H4 (cell line): ENCODE results near the gene RNFT2. TPM values are rescaled to one million over a fixed set of nuclear protein-coding genes. Genes with fewer than 3 reads are reported as not detected.
A peak's percentile ranks its signal among the peaks of the same experiment; 100 is the strongest.
"Not testable (repeated sequence)": the region's sequence is repeated elsewhere in the genome, so short reads cannot be mapped to it uniquely, and the experiment has no call there.

ENCODE experiments used
- DNase-seq: peaks from one replicate; pipeline ENCODE4 v3.0.0-alpha.2; 2015; ENCODE audit warnings: low spot score
- total RNA-seq: library from RNA; depleted of rRNA; stranded (reverse); fragments of >200 nt; shearing (Covaris generic); gene quantifications from 2 replicates; pipeline ENCODE4 v1.2.3, GENCODE V29; 2014

RNFT2 gene
- total RNA-seq, 1 experiment from 2014 or later, result 4.5 TPM

DNA sequence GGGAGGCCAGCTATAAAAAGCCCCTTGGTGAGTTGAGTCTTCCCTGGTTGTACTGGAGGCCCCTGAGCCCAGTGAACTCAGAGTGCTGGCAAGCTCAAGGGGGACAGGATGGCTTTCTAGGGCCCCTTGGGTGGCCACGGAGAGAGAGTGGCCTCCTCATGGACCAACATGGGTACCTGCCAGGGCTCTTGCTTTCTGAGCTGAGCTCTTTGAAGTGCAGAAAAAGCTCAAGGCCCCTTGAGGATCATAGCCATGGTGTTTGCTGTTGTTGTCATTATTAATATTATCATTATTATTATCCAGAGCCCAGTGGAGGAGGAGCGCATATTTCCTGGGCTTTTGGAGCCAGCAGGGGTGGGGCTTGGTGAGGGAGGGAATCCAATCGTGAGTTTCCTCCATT, 6.7 kb downstream of the RNFT2 start:
- DNase-seq, result no peak

- no peak for DNase-seq
These were observed 7.4 kb downstream of the RNFT2 start for GRCh38 chr12:116745554-116745953.

- no peak for DNase-seq
These were observed 11.8 kb downstream of the RNFT2 start for GRCh38 chr12:116749884-116750283.

DNA sequence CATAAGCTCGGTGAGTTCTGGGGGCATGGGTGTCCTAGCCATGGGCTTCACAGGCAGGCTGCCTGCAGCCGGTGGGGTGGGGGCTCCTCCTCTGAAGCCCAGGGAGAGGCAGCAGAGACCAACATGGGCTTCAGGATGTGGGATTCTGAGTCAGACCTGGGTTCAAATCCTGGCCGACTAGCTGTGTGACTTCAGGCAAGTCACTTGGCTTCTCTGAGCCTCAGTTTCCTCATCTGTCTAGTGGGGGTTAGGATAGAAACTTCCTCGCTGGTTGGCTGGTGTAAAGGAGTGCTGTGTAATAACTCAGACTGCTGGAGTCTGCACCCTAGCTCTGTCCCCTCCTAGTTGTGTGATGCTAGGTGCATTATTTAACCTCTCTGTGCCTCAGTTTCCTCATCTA, 12.2 kb downstream of the RNFT2 start:
- DNase-seq, result no peak

DNA sequence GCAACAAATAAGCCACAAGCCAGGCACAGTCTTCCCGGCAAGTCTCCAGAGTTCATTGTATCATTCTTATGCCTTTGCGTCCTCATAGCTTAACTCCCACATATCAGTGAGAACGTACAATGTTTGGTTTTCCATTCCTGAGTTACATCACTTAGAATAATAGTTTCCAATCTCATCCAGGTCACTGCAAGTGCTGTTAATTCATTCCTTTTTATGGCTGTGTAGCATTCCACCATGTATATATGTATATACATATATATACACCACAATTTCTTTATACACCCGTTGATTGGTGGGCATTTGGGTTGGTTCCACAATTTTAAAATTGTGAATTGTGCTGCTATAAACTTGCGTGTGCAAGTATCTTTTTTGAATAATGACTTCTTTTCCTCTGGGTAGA, 16.0 kb downstream of the RNFT2 start:
- DNase-seq, result not testable (repeated sequence)

GRCh38 chr12:116754783-116755182, 16.7 kb downstream of the RNFT2 start:
- not testable (repeated sequence) for DNase-seq

DNA sequence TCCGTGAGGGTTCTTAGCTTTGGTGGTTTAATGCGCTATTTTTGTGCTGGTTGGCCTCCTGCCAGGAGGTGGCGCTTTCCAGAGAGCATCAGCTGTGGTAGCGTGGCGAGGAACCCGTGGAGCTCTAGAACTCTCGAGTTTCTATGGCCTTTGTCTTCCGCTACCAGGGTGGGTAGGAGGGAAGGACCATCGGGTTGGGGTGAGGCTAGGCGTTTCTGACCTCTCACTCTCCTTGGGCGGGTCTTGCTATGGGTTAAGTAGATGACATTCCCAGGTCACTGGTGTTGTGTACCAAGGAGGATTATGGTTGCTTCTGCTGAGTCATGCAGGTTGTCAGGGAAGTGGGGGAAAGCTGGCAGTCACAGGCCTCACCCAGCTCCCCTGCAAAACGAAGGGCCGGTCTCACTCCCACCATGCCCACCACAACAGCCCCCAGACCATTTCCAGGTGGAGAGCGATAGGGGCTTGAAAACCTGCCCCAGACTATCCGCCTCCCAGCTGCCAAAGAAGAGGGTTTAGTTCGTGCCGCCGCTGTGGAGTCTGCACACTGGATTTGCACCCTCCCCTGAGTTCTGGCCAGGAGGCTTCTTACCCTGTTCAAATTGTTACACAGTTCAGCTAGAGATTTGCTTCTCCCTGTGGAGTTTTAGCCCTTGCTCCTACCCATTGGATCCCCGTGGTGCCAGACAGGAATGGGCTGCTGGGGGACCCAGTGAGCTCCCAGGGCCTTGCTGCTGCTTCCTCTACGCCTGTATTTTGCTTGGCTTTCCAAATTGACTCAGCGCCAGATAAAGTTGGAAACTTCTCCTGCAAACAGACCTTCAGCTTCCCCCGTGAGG, 21.9 kb downstream of the RNFT2 start:
- no peak for DNase-seq

DNA sequence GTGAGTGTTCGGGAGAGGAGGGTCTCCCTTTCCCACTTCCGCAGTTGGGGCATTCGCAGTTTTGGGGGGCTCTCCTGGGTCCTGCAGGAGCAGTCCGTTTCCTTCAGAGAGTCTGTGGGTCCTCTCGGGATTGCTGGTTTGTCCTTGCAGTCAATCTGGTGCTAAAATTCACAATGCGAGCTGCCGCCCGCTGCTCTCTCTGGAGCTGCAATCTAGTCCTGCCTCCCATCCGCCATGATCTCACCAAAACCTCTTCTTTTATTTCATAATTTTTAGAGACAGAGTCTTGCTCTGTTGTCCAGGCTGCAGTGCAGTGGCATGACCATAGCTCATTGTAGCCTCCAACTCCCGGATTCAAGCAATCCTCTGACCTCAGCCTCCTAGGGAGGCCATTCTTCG, 22.5 kb downstream of the RNFT2 start:
- DNase-seq, result no peak

DNA sequence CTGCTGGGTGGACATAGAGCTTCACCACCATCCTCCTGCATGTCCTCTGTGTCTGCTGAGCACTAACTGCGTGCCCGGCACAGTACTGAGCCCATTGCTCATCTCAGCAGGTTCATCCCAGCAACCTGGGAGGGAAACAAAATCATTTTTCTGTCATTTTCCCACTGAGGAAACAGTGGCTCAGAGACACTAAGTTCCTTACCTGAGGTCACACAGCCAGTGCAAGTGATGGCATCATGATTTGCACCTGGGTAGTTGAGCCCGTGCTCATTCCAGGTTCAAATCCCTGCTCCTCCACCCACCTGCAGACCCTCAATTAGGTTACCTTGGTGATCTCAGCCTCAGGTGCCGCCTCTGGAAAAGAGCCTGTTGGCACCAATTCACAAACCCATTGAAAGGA, 23.4 kb downstream of the RNFT2 start:
- no peak for DNase-seq

- DNase-seq, result no peak
These were observed 27.2 kb downstream of the RNFT2 start for GRCh38 chr12:116765271-116765670.

GRCh38 chr12:116766285-116766684, 28.2 kb downstream of the RNFT2 start:
- DNase-seq, result no peak

DNA sequence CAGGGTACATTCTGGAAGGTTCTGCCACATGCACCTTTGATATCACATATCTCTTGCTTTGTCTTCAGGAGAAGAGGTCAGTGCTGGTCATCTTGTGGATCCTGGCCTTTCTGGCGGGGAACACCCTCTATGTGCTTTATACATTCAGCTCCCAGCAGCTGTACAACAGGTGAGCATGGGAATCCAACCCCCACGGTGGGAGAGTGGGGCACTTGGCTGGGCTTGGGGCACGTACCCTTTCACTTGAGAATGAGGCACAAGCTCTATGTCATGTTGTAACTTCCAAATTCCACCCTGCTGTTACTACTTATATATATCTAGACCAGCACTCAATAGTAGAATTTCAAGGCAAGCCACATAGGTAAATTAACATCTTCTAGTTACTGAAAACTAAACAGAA, 28.6 kb downstream of the RNFT2 start:
- no peak for DNase-seq

GRCh38 chr12:116771651-116772050, 33.5 kb downstream of the RNFT2 start:
- DNase-seq, result no peak

GRCh38 chr12:116773276-116773731, 35.2 kb downstream of the RNFT2 start:
- no peak for DNase-seq

GRCh38 chr12:116774020-116774419, 35.9 kb downstream of the RNFT2 start:
- DNase-seq, result no peak

- no peak for DNase-seq
These were observed 39.1 kb downstream of the RNFT2 start for GRCh38 chr12:116777245-116777644.

DNA sequence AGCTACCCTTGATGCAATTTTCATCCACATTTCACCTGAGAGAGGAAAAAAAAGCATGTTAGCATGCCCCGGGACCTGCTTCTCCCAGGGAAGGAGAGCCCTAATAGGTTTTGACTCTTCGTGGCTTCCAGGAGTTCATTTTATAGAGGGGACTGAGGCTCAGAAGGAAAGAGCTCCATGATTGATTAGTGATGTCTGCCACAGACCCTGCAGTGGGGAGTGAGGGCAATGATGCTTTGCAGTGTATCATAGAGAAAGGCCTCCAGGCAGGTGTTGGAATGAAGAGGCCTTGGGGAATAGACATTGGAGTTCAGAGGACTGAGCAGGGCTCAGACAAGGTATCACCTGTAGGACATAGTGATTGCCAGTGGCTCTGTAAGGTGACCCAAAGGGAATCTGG, 41.5 kb downstream of the RNFT2 start:
- DNase-seq, result no peak

DNA sequence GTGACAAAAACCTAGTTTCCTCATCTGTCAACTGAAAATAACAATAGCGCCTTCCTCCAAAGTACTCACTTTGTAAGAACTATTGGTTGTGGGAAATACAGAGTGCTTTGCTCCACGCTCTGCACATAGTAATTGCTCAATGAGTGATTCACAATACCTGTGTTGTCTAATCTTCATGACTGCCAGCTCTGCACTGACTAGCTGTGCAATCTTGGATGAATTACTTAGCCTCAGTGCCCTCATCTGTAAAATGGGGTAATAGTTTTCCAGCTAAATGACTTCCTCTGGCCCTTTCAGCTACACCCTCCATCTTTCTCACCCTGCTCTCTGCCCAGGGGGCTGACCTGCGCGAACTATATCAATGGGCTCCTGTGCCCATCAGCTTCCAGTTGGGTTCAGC, 42.8 kb downstream of the RNFT2 start:
- DNase-seq, result no peak

DNA sequence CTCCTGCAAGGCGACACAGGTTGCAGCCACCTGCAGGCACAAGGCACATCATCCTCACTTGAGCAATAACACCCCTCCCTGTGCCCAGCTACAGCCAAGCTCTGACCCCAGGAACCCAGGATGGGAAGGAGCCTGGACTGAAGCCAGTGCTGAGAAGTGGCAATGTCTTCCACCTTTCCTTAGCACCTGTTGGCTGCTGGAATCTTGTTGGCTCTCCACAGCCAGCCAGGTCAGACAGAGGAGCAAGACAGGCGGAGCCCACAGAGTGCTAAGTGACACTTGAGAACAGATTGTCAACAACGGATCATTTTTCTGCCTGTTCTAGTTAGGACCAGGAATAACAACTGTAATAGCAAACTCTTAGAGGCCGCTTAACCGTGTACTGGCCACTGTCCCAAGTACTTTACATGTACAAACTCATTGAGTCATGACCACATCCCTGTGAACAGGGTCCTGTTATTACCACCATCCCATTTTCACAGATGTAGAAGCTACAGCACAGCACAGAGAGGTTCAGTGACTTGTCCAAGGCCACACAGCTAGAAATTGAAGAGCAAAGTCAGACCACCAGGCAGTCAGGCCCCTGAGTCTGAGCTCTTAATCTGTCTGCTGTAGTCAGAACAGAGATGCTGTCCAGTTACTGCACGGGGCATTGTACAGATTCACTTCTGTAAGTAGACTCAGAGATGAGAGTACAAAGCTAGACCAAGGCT, 45.6 kb downstream of the RNFT2 start:
- DNase-seq, result no peak

- DNase-seq, result peak; percentile 19
These were observed 46.1 kb downstream of the RNFT2 start for GRCh38 chr12:116784238-116784612.

DNA sequence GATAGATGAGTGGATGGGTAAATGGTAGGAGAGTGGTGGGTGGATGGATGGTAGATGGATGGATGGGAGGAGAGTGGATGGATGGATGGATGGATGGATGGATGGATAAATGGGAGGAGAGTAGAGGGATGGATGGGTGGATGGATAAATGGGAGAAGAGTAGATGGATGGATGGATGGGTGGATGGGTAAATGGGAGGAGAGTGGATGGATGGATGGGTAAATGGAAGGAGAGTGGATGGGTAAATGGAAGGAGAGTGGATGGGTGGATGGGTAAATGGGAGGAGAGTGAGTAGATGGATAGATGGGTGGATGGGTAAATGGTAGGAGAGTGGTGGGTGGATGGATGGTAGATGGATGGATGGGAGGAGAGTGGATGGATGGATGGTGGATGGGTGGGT, 51.4 kb downstream of the RNFT2 start:
- not testable (repeated sequence) for DNase-seq

DNA sequence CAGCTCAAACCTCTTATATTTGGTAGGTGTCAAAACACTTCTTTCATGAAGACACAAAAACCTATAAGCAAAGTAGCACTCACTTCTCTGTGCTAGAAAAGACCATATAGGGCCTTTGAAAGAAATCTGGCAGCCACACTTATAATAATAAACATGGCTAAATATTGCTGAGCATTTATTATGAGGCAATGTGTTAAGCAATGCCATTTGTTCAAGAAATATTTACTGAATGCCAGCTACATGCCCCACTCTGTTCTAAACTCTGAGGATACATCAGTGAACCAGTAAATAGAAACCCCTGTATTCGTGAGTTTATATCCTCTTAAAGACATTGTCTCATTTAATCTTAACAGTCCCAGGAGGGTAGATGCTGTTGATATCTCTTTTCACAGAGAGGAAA, 52.0 kb downstream of the RNFT2 start:
- DNase-seq, result no peak

DNA sequence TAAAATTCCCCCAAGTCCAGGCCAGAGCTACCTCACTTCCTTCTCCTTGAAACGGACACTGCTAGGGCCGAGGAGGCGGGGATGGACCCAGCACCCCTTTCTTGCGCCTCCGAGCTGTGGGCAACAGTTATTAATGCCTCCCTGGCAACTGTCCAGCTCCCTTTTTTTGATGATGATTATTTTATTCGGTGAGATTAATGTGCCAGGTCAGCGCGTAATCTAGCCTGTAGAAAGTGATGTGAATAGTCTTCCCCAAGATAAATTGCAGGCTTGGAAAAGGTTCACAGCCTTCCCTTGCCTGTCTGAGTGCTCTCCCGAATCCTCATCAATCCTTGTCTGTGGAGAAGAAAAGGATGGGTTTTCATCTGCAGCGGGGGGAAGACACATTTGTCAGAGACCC, 54.3 kb downstream of the RNFT2 start:
- no peak for DNase-seq
